GM12878 (cell line): Measurements from ENCODE around the gene SLC38A3. TPM values are rescaled to one million over a fixed set of nuclear protein-coding genes. Genes with fewer than 3 reads are reported as not detected.

Experiments used
- ATAC-seq: fragments of 200-7000 bp; cut with Tn5 transposase; 3 replicates; pipeline ENCODE4 v1.9.1; 2020; ENCODE audit warnings: mild to moderate bottlenecking, moderate library complexity
- BruUV-seq: library from RNA; stranded (reverse); fragments of 400-500 nt; replicated peaks from 2 replicates; lab custom pipeline; 2021; lab: Mats Ljungman, UMichigan
- CTCF ChIA-PET: fragments of 300-600 bp; sonication (Branson Sonifier 250); formaldehyde crosslinking; extraction: SDS; loops from one replicate; lab custom pipeline; 2021; ENCODE audit warnings: inconsistent platforms; lab: Yijun Ruan, JAX
- POLR2A ChIA-PET: fragments of 350-600 bp; formaldehyde crosslinking; extraction: SDS; loops from one replicate; lab custom pipeline; 2021; ENCODE audit warnings: inconsistent platforms; lab: Charles Lee
- RAD21 ChIA-PET: fragments of 300-600 bp; sonication (Branson Sonifier 250); formaldehyde crosslinking; loops from one replicate; lab custom pipeline; 2023; ENCODE audit warnings: antibody characterized with exemption; ENCODE audit not compliant: unreplicated experiment; lab: Charles Lee
- SMC1A ChIA-PET: fragments of 300-600 bp; sonication (Branson Sonifier 250); formaldehyde crosslinking; loops from one replicate; lab custom pipeline; 2023; ENCODE audit not compliant: unreplicated experiment, uncharacterized antibody; lab: Charles Lee
- DNase-seq: peaks from one replicate; pipeline ENCODE4 v3.0.0-alpha.2; 2011; ENCODE audit warnings: low read depth, low spot score
- FAIRE-seq: peaks from 3 replicates; lab custom pipeline; 2011; peaks lifted over from hg19 to GRCh38; lab: Jason Lieb, UNC
- H2AFZ ChIP-seq: 2 replicates; pipeline ENCODE4 v1.6.0; 2011; ENCODE audit warnings: low read depth, low read length, control low read depth; ENCODE audit not compliant: control insufficient read depth
- H3K27ac ChIP-seq: 2 replicates; pipeline ENCODE4 v1.5.1; 2011; ENCODE audit warnings: control low read depth; ENCODE audit not compliant: control insufficient read depth, insufficient read depth
- H3K27me3 ChIP-seq, 2 experiments: replicated peaks in 1 of 2; 2 replicates each; pipeline versions ENCODE4 v1.6.0 to v1.6.1; 2011; ENCODE audit warnings: low read length in 1 of 2; ENCODE audit not compliant: control insufficient read depth in 2 of 2, insufficient read depth in 2 of 2
- H3K36me3 ChIP-seq, 2 experiments: 2 replicates each; pipeline ENCODE4 v1.5.1; 2011; ENCODE audit warnings: low read length in 1 of 2; ENCODE audit not compliant: control insufficient read depth in 2 of 2, insufficient read depth in 2 of 2
- H3K4me1 ChIP-seq: 2 replicates; pipeline ENCODE4 v1.6.1; 2011; ENCODE audit warnings: mild to moderate bottlenecking, low read length, moderate library complexity, mixed read lengths; ENCODE audit not compliant: control insufficient read depth, insufficient read depth
- H3K4me2 ChIP-seq: 2 replicates; pipeline ENCODE4 v1.6.0; 2011; ENCODE audit warnings: control low read depth; ENCODE audit not compliant: control insufficient read depth, insufficient read depth
- H3K4me3 ChIP-seq: fragments of 200-600 bp; sonication (generic); 2 replicates; pipeline ENCODE4 v1.5.1; 2016
- H3K79me2 ChIP-seq: 2 replicates; pipeline ENCODE4 v1.6.0; 2011; ENCODE audit warnings: low read length; ENCODE audit not compliant: control insufficient read depth, insufficient read depth
- H3K9ac ChIP-seq: 2 replicates; pipeline ENCODE4 v1.8.0; 2011; ENCODE audit warnings: low read length, control low read depth, mixed read lengths; ENCODE audit not compliant: control insufficient read depth, insufficient read depth
- H3K9me3 ChIP-seq: replicated peaks from 3 replicates; pipeline ENCODE4 v1.5.1; 2011; ENCODE audit warnings: mild to moderate bottlenecking, low read length; ENCODE audit not compliant: control insufficient read depth, insufficient read depth
- H4K20me1 ChIP-seq: 2 replicates; pipeline ENCODE4 v1.6.0; 2011; ENCODE audit not compliant: control insufficient read depth, insufficient read depth
- CBFB ChIP-seq: IDR thresholded peaks from 2 replicates; pipeline ENCODE4 v1.6.1; 2016; ENCODE audit warnings: antibody characterized with exemption, low read depth
- CBX3 ChIP-seq: fragments of 200-600 bp; sonication (generic); IDR thresholded peaks from 2 replicates; pipeline ENCODE4 v1.6.1; 2016; ENCODE audit warnings: low read depth, borderline replicate concordance
- CHD4 ChIP-seq: fragments of 200-600 bp; sonication (generic); IDR thresholded peaks from 2 replicates; pipeline ENCODE4 v1.6.1; 2016; ENCODE audit warnings: mild to moderate bottlenecking
- CREM ChIP-seq: IDR thresholded peaks from 2 replicates; pipeline ENCODE4 v1.6.1; 2014; ENCODE audit warnings: antibody characterized with exemption, low read depth
- EZH2 ChIP-seq: IDR thresholded peaks from 2 replicates; pipeline ENCODE4 v1.6.1; 2012; ENCODE audit warnings: low read depth, mild to moderate bottlenecking, control low read depth, inconsistent platforms, low read length, borderline replicate concordance; ENCODE audit not compliant: control insufficient read depth
- MTA3 ChIP-seq: IDR thresholded peaks from 2 replicates; pipeline ENCODE4 v1.6.1; 2012; ENCODE audit warnings: low read length, inconsistent platforms, borderline replicate concordance
- PAX5 ChIP-seq: IDR thresholded peaks from 2 replicates; pipeline ENCODE4 v1.6.1; 2011; ENCODE audit warnings: low read depth, low read length, borderline replicate concordance
- STAT1 ChIP-seq: fragments of 450-650 bp; conservative IDR thresholded peaks from 2 replicates; pipeline ENCODE4 v1.6.1; 2014; ENCODE audit warnings: antibody characterized with exemption, mild to moderate bottlenecking
- SUZ12 ChIP-seq: fragments of 200-600 bp; sonication (generic); IDR thresholded peaks from one replicate; pipeline ENCODE4 v1.6.1; 2018; ENCODE audit warnings: antibody characterized with exemption, mild to moderate bottlenecking; ENCODE audit not compliant: unreplicated experiment
- WRNIP1 ChIP-seq: IDR thresholded peaks from 2 replicates; pipeline ENCODE4 v1.6.1; 2011; ENCODE audit warnings: low read depth, low read length, improper control_type of control experiment, borderline replicate concordance
- WGBS: methylation state at CpG from one replicate; pipeline ENCODE4 v1.1.6; 2016; ENCODE audit warnings: low lambda C conversion rate; ENCODE audit not compliant: insufficient replicate concordance, insufficient coverage; ENCODE audit errors: missing lambda C conversion rate; 5-methylcytosine and 5-hydroxymethylcytosine counted together
- in situ Hi-C: fragments of 300-500 bp; cut with MboI; formaldehyde crosslinking; loops from 9 replicates; pipeline ENCODE4 v1.14.3; 2018; ENCODE audit warnings: mixed read lengths
- intact Hi-C: fragments of 100-400 bp; cut with micrococcal nuclease; formaldehyde crosslinking; loops from one replicate; pipeline ENCODE4 v1.14.2; 2022; ENCODE audit not compliant: unreplicated experiment
- polyA plus RNA-seq, 11 experiments: library from polyadenylated mRNA; depleted of rRNA in 4 of 11; unstranded in 6 of 11; stranded (reverse) in 5 of 11; fragments of >200 nt; fragmentation: Nextera tagmentation in 4 of 11; fragmentation: Illumina TruSeq in 1 of 11; extraction: Ambion mirVana in 4 of 11; extraction: Trizol in 1 of 11; gene quantifications; 1 replicate in 1 of 11; 2 replicates in 10 of 11; pipeline versions ENCODE4 v1.2.1 to v1.2.3, GENCODE V29; 2011 to 2016; ENCODE audit warnings: inconsistent platforms in 2 of 11, missing spikeins in 2 of 11, low read depth in 1 of 11
- total RNA-seq, 4 experiments: library from RNA; depleted of rRNA in 3 of 4; stranded (reverse); fragments of >200 nt in 3 of 4; fragmentation: Illumina TruSeq in 1 of 4; extraction: Trizol in 1 of 4; gene quantifications; 2 replicates each; pipeline versions ENCODE4 v1.2.1 to v1.2.3, GENCODE V29; 2013 to 2021
- TF ChIP-seq, protein P1 (sequence below): IDR thresholded peaks from 2 replicates; pipeline ENCODE4 v1.6.1; 2011; ENCODE audit warnings: borderline replicate concordance, low read depth, mild to moderate bottlenecking, moderate library complexity, low read length; ENCODE audit not compliant: insufficient read depth, poor library complexity, severe bottlenecking

Gene SLC38A3
- total and polyA plus RNA-seq, 10 of the 15 experiments (the other 5 are each of a cell fraction or from before 2014, with no cell fraction given), result 0.14 TPM; not detected in 9

DNA sequence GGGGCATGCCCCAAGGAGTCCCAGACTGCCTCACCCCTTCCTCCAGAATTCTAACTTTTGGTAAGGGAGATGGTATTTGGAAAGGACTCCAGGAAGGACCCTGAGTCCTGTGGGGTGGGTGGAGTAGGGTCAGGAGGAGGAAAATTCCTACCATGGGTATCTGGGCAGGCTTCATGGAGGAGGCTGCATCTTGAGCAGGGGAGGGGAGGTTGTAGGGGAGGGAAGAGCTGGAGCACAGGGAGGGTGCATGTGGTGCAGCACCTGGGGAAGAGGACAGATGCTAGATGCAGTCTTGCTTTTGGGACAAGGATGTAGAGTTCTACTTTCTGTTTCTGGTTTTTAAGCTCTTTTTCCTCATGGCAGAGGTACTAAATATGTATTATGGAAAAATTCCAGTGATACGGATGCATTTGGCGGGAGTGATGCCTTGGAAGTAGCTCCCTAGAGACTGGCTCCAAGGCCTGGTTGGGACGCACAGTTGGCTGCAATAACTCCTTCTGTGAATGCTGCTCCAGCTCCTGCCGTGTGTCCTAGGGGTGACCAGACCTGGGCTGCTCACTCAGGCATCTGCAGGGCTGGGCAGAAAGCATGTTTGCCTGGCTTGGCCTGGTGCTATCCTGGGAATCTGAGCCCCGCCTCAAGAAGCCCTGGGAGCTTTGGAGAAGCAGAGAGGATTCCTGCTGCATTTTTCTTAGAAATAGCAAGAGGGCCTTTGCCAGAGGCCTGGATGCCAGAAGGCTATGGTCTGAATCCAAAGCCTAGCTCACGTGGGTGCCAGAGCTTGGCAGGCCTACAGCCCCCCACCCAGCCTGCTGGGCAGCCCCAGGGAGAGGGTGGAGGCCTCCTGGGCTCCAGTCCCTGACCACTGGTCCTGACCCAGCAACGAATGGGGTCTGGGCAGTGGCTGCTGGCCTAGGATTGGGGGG, 39.8 kb upstream of the SLC38A3 start:
- Histone ChIP-seq H3K27me3 (no peaks in the 10 kb centered on the region; a peak in 1 of 4 replicates), H3K9me3 (no peaks in the 10 kb centered on the region), H3K4me2 (no peak overlapping the region), H3K9ac (no peak overlapping the region), H2AFZ (no peak overlapping the region), H3K27ac (no peak overlapping the region), H4K20me1 (no peaks in the 10 kb centered on the region; the same call in 1 of the 2 replicates), H3K4me1 (no peaks in the 10 kb centered on the region), H3K4me3 (no peak overlapping the region), H3K79me2 (no peaks in the 10 kb centered on the region), H3K36me3 (no peaks in the 10 kb centered on the region)
- FAIRE-seq (no peak), DNase-seq (no peak), ATAC-seq (no peak)
- WGBS, result 13% methylated on average over 7 of the region's 7 CpGs
- intact Hi-C loops (no loop called here), in situ Hi-C loops (no loop called here)
- SMC1A ChIA-PET, result no interaction called here
- POLR2A ChIA-PET, result no interaction called here
- TF ChIP-seq CBX3, result no peak
- no peak for TF ChIP-seq SUZ12
- no peak for TF ChIP-seq PAX5
- TF ChIP-seq MTA3, result no peak
- TF ChIP-seq EZH2, result no peak
- no peak for TF ChIP-seq CBFB
- TF ChIP-seq, protein P1, sequence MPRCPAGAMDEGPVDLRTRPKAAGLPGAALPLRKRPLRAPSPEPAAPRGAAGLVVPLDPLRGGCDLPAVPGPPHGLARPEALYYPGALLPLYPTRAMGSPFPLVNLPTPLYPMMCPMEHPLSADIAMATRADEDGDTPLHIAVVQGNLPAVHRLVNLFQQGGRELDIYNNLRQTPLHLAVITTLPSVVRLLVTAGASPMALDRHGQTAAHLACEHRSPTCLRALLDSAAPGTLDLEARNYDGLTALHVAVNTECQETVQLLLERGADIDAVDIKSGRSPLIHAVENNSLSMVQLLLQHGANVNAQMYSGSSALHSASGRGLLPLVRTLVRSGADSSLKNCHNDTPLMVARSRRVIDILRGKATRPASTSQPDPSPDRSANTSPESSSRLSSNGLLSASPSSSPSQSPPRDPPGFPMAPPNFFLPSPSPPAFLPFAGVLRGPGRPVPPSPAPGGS, result no peak
- no peak for TF ChIP-seq WRNIP1
- no peak for TF ChIP-seq CHD4
- no peak for TF ChIP-seq CREM
- no peak for TF ChIP-seq STAT1
- CTCF ChIA-PET, result interaction anchor here (1.0 to 1.1 kb wide), 2 partner anchors 24 to 81 kb away, joined by 3 read pairs; no protein-coding TSS in a partner anchor
- BruUV-seq, result no TSS peak
- RAD21 ChIA-PET, result no interaction called here
